Measurements from ENCODE around the gene C3. TPM values are rescaled to one million over a fixed set of nuclear protein-coding genes. Genes with fewer than 3 reads are reported as not detected.
"Not testable (repeated sequence)": the region's sequence is repeated elsewhere in the genome, so short reads cannot be mapped to it uniquely, and the experiment has no call there.

Gene C3
- total and polyA plus RNA-seq, 7 donors: 9.0 to 1,284 (median 317) TPM

DNA sequence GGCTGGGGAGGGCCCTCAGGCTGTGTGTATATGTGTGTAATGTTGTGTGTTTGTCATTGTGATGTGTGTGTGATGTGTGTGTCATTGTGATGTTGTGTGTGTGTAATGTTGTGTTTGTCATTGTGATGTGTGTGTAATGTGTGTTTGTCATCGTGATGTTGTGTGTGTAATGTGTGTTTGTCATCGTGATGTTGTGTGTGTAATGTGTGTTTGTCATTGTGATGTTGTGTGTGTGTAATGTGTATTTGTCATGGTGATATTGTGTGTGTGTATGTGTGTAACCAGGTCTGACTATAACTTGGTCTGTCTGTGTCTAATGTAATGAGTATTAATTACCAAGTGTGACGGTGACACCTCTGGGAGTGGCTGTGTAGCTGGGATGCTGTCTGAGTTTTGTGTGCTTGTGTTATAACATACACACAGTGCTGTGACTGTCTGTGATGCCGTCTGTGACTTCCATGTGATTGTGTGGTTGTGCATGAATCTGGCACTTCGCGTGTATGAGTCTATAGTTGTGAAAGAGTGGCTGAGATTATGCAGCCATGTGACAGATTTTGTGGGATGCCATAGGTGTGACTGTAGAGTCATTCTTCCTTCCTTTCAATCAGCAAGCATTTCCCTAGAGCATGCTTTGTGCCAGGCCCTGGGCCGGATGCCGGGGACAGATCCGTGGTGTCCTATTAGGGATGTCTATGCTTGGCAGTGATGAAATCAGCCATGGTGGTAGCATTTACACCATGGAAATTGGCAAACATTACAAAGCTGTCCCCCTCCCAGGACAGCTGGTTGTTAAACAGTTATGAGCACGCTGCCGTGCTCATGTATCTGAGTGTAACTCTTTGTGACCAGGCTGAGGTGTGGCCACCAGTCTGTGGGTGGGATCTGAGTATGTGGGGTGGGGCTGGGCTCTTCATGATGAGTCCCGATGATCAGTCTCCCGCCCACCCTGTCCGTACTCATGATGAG lies 56.9 kb downstream of the C3 start:
- no peak overlapping the region for H3K27ac ChIP-seq
- H3K9me3 ChIP-seq: peaks cover 0 to 3% (median 0%) of the 10 kb centered on the region in 4 donors
- 77 to 79% methylated on average over 14 of the region's 14 CpGs for WGBS, 2 donors
- H3K4me1 ChIP-seq: no peaks in the 10 kb centered on the region
- peaks cover 14 to 60% (median 22%) of the 10 kb centered on the region in 3 donors for H3K27me3 ChIP-seq
- DNase-seq: no peak
- intact Hi-C loops (cut with DNase I): no loop called here
- TF ChIP-seq POLR2AphosphoS5 (IDR thresholded peaks at IDR 0.05) (no peak), EP300 (IDR thresholded peaks at IDR 0.05) (no peak), POLR2A (IDR thresholded peaks at IDR 0.05) (no peak)
- TF ChIP-seq, protein P1, sequence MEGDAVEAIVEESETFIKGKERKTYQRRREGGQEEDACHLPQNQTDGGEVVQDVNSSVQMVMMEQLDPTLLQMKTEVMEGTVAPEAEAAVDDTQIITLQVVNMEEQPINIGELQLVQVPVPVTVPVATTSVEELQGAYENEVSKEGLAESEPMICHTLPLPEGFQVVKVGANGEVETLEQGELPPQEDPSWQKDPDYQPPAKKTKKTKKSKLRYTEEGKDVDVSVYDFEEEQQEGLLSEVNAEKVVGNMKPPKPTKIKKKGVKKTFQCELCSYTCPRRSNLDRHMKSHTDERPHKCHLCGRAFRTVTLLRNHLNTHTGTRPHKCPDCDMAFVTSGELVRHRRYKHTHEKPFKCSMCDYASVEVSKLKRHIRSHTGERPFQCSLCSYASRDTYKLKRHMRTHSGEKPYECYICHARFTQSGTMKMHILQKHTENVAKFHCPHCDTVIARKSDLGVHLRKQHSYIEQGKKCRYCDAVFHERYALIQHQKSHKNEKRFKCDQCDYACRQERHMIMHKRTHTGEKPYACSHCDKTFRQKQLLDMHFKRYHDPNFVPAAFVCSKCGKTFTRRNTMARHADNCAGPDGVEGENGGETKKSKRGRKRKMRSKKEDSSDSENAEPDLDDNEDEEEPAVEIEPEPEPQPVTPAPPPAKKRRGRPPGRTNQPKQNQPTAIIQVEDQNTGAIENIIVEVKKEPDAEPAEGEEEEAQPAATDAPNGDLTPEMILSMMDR (IDR thresholded peaks at IDR 0.05): no peak
- H3K36me3 ChIP-seq: no peaks in the 10 kb centered on the region
- H3K4me3 ChIP-seq: no peak overlapping the region

DNA sequence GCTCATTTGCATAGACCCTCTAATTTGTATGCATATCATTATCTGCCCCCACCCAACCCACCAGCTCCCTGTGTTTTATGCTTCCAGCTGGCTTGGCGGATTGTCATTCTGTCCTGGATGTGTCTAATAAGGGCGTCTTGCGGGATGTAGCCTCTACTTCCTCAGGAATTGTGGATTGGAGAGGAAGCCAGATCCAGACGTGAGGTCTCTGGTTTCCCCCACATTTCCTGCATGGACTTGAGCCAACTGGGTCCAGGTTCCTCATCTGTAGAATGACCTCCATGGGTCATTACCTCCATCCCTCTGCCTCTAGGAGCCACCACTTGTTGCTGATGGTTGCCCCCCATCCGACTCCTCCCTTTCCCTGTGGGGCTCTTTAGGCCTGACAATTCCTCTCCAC lies 57.7 kb downstream of the C3 start:
- DNase-seq: no peak
- peaks cover 14 to 68% (median 30%) of the 10 kb centered on the region in 3 donors for H3K27me3 ChIP-seq
- H3K27ac ChIP-seq: no peak overlapping the region
- H3K36me3 ChIP-seq: no peaks in the 10 kb centered on the region
- H3K4me3 ChIP-seq: no peak overlapping the region
- TF ChIP-seq, protein P1 (IDR thresholded peaks at IDR 0.05): no peak
- TF ChIP-seq POLR2AphosphoS5 (IDR thresholded peaks at IDR 0.05) (no peak), EP300 (IDR thresholded peaks at IDR 0.05) (no peak), POLR2A (IDR thresholded peaks at IDR 0.05) (no peak)
- intact Hi-C loops (cut with DNase I): no loop called here
- H3K4me1 ChIP-seq: no peaks in the 10 kb centered on the region
- peaks cover 0 to 3% (median 0%) of the 10 kb centered on the region in 4 donors for H3K9me3 ChIP-seq
- WGBS, 2 donors: 70 to 78% methylated on average over 5 of the region's 5 CpGs

DNA sequence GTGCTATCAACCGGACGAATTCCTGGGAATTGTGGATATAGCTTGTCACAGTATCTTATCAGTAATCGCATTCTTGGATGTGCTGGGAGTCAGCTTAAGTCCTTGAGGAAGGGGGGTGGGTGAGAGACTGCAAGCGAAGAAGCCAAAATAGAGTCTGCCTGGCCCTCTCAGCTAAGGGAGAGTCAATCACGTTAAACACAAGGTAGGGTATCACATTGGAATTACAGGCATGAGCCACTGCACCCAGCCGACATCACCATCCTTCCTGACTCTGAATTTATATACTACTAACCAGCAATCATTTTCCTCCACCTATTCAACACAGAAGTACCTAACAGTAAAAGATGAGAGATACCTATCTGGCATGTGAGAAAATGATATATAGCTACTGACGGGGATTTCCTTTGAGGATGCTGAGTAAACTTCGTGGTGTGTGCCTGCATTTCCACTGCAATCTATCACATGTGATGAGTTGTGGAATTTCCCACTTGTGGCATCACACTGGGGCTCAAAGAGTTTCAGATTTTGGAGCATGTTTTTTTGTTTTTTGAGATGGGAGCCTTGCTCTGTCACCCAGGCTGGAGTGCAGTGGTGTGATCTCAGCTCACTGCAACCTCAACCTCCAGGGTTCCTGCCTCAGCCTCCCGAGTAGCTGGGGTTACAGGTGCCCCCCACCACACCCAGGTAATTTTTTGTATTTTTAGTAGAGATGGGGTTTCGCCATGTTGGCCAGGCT lies 58.8 kb downstream of the C3 start:
- peaks cover 14 to 78% (median 37%) of the 10 kb centered on the region in 3 donors for H3K27me3 ChIP-seq
- H3K4me3 ChIP-seq; intact Hi-C loops (cut with DNase I); H3K4me1 ChIP-seq; H3K27ac ChIP-seq; H3K9me3 ChIP-seq; DNase-seq; H3K36me3 ChIP-seq: not testable (repeated sequence)
- WGBS, 2 donors: 24 to 28% methylated on average over 10 of the region's 10 CpGs

DNA sequence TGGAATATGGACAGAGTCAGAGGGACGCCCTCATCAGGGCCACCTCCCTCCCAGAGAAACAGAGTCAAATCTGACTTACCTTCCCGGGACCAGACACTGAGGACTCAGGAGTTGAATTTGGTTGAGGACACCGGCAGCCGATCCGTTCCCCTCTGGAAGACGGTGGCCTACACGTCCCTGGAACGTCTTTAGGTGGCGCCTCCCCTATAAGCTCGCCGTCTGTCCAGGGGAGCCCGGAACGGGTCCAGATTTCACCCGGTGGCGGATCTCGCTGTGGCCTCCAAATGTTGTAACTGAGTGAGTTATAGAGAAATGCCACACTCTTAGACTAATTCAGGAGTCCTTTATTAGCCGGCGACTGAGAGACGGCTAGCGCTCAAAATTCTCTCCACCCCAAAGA lies 59.5 kb downstream of the C3 start:
- Histone ChIP-seq H3K36me3 (no peaks in the 10 kb centered on the region), H3K27ac (no peak overlapping the region), H3K4me3 (no peak overlapping the region), H3K4me1 (no peaks in the 10 kb centered on the region), H3K27me3 (peaks cover 14 to 82% (median 37%) of the 10 kb centered on the region in 3 donors), H3K9me3 (peaks cover 0 to 3% (median 0%) of the 10 kb centered on the region in 4 donors)
- TF ChIP-seq EP300 (IDR thresholded peaks at IDR 0.05): no peak
- 28 to 30% methylated on average over 20 of the region's 20 CpGs for WGBS, 2 donors
- intact Hi-C loops (cut with DNase I): no loop called here
- DNase-seq: no peak

DNA sequence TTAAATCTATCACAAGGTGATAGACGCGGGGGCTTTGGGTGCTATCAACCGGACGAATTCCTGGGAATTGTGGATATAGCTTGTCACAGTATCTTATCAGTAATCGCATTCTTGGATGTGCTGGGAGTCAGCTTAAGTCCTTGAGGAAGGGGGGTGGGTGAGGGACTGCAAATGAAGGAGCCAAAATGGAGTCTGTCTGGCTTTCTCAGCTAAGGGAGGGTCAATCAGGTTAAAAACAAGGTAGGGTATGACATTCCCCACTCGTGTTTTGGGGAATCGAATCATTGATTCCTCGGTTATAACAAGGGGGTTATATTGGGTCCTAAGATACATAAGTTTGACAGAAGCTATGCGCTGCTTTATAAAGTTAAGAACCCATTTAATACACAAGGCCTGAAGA lies 64.1 kb downstream of the C3 start:
- H3K27ac ChIP-seq; H3K4me1 ChIP-seq; intact Hi-C loops (cut with DNase I); H3K4me3 ChIP-seq; H3K9me3 ChIP-seq; H3K36me3 ChIP-seq; DNase-seq: not testable (repeated sequence)
- 65 to 70% methylated on average over 9 of the region's 9 CpGs for WGBS, 2 donors
- H3K27me3 ChIP-seq: peaks cover 14 to 65% (median 32%) of the 10 kb centered on the region in 3 donors
